Upper lobe of left lung (tissue), 6 donors: ENCODE results near the gene MYO18A. TPM values are rescaled to one million over a fixed set of nuclear protein-coding genes. Genes with fewer than 3 reads are reported as not detected.

Source experiments
- ATAC-seq, 2 donors: fragments of 200-7000 bp; cut with Tn5 transposase; one replicate each; pipeline ENCODE4 v1.9.1; 2022; ENCODE audit warnings: mild to moderate bottlenecking in 2 of 2, moderate library complexity in 2 of 2; ENCODE audit not compliant: low FRiP score in 2 of 2
- DNase-seq, 2 donors: peaks; one replicate each; pipeline ENCODE4 v3.0.0-alpha.2; 2019 to 2020
- H3K27ac ChIP-seq, 4 donors: fragments of 200-600 bp; sonication (generic); one replicate each; pipeline ENCODE4 v1.5.1; 2016 to 2019
- H3K27me3 ChIP-seq, 4 donors: fragments of 200-600 bp; sonication (generic); one replicate each; pipeline ENCODE4 v1.5.1; 2017 to 2019
- H3K36me3 ChIP-seq, 4 donors: fragments of 200-600 bp; sonication (generic); one replicate each; pipeline ENCODE4 v1.5.1; 2016 to 2019
- H3K4me1 ChIP-seq, 4 donors: fragments of 200-600 bp; sonication (generic); one replicate each; pipeline ENCODE4 v1.5.1; 2018 to 2019
- H3K4me3 ChIP-seq, 4 donors: fragments of 200-600 bp; sonication (generic); one replicate each; pipeline ENCODE4 v1.5.1; 2017 to 2019; ENCODE audit warnings: mild to moderate bottlenecking in 2 of 4, moderate library complexity in 1 of 4
- H3K9me3 ChIP-seq, 4 donors: fragments of 200-600 bp; sonication (generic); one replicate each; pipeline ENCODE4 v1.5.1; 2018 to 2019
- EP300 ChIP-seq, 4 donors: sonication (generic); formaldehyde crosslinking; IDR thresholded peaks; one replicate each; pipeline ENCODE4 v1.5.1; 2017; ENCODE audit warnings: antibody characterized with exemption in 4 of 4, control low read depth in 2 of 4
- POLR2A ChIP-seq, 4 donors: fragments of 450-650 bp; IDR thresholded peaks; one replicate each; pipeline ENCODE4 v1.5.1; 2016 to 2017; ENCODE audit warnings: antibody characterized with exemption in 4 of 4, mild to moderate bottlenecking in 2 of 4
- POLR2AphosphoS5 ChIP-seq, 2 donors: sonication (generic); formaldehyde crosslinking; IDR thresholded peaks; one replicate each; pipeline ENCODE4 v1.5.1; 2017; ENCODE audit warnings: antibody characterized with exemption in 2 of 2
- WGBS, 2 donors: methylation state at CpG; one replicate each; pipeline ENCODE4 v1.1.5; 2017 to 2018; 5-methylcytosine and 5-hydroxymethylcytosine counted together
- total RNA-seq, 6 donors: library from RNA; depleted of rRNA in 4 of 6; stranded (reverse); fragments of >200 nt in 4 of 6; gene quantifications; one replicate each; pipeline versions ENCODE4 v1.1.0 to v1.2.1, GENCODE V29; 2016 to 2021
- TF ChIP-seq, protein P1 (sequence below), 6 experiments: fragments of 450-650 bp in 4 of 6; fragments of 200-600 bp in 2 of 6; sonication (generic) in 2 of 6; IDR thresholded peaks; one replicate each; pipeline ENCODE4 v1.5.1; 2016 to 2019; ENCODE audit warnings: antibody characterized with exemption in 6 of 6
- donor health status: DM: no; HTN: no; CAD: no; lungs with moderate emphysema.
- donor health status: DM: no; HTN: yes; CAD: no; lungs with severe emphysema.

The MYO18A gene
- total RNA-seq, 6 donors from 2014 or later: 37.4 to 214 (median 67.4) TPM

DNA sequence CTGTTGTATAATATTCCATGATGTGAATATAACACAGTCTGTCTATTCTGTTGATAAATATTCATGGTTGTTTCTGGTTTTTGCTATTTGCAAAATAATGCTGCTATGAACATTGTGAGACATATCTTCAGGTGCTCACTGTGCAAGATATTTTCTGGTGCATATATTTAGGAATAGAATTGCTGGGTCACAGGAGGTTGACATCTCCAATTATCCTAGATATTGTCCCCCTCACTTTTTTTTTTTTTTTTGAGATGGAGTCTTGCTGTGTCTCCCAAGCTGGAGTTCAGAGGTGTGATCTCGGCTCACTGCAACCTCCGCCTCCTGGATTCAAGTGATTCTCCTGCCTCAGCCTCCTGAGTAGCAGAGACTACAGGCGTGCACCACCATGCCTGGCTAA, 14.5 kb upstream of the MYO18A start:
- Histone ChIP-seq H3K9me3 (no peaks in the 10 kb centered on the region), H3K4me1 (no peaks in the 10 kb centered on the region), H3K27ac (no peak overlapping the region), H3K27me3 (no peaks in the 10 kb centered on the region), H3K36me3 (no peaks in the 10 kb centered on the region), H3K4me3 (no peak overlapping the region)
- ATAC-seq: no peak
- WGBS, 2 donors: 92 to 95% methylated on average over 3 of the region's 3 CpGs
- DNase-seq: no peak
- no peak for TF ChIP-seq POLR2AphosphoS5 (IDR thresholded peaks at IDR 0.05)
- TF ChIP-seq POLR2A (IDR thresholded peaks at IDR 0.05): no peak
- TF ChIP-seq, protein P1, sequence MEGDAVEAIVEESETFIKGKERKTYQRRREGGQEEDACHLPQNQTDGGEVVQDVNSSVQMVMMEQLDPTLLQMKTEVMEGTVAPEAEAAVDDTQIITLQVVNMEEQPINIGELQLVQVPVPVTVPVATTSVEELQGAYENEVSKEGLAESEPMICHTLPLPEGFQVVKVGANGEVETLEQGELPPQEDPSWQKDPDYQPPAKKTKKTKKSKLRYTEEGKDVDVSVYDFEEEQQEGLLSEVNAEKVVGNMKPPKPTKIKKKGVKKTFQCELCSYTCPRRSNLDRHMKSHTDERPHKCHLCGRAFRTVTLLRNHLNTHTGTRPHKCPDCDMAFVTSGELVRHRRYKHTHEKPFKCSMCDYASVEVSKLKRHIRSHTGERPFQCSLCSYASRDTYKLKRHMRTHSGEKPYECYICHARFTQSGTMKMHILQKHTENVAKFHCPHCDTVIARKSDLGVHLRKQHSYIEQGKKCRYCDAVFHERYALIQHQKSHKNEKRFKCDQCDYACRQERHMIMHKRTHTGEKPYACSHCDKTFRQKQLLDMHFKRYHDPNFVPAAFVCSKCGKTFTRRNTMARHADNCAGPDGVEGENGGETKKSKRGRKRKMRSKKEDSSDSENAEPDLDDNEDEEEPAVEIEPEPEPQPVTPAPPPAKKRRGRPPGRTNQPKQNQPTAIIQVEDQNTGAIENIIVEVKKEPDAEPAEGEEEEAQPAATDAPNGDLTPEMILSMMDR (IDR thresholded peaks at IDR 0.05): no peak
- TF ChIP-seq EP300 (IDR thresholded peaks at IDR 0.05): no peak

DNA sequence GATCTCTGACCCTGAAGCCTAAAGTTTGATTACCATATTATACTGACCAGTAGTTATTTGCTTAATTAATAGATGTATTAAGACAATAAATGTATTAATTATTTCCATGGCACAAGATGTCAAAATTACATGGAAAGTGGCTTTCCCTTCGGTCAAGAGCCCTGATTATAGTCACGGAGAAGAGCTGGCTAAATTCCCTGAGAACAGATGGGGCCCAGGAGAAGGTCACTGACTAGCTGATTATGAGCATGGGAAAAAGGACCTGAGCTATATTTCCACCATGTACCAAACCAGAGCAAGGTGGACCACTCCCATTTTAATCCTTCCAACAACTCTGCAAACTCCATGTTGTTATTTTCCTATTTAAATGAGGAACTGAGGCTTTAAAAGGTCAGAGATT, 12.9 kb upstream of the MYO18A start:
- no peaks in the 10 kb centered on the region for H3K9me3 ChIP-seq
- no peaks in the 10 kb centered on the region for H3K36me3 ChIP-seq
- no peak for DNase-seq
- no peak for TF ChIP-seq EP300 (IDR thresholded peaks at IDR 0.05)
- TF ChIP-seq POLR2A (IDR thresholded peaks at IDR 0.05): no peak
- TF ChIP-seq, protein P1 (IDR thresholded peaks at IDR 0.05): no peak
- TF ChIP-seq POLR2AphosphoS5 (IDR thresholded peaks at IDR 0.05): no peak
- H3K4me1 ChIP-seq: no peaks in the 10 kb centered on the region
- no peak for ATAC-seq
- 75 to 76% methylated on average over 2 of the region's 2 CpGs for WGBS, 2 donors
- no peak overlapping the region for H3K27ac ChIP-seq
- H3K4me3 ChIP-seq: no peak overlapping the region
- H3K27me3 ChIP-seq: no peaks in the 10 kb centered on the region

DNA sequence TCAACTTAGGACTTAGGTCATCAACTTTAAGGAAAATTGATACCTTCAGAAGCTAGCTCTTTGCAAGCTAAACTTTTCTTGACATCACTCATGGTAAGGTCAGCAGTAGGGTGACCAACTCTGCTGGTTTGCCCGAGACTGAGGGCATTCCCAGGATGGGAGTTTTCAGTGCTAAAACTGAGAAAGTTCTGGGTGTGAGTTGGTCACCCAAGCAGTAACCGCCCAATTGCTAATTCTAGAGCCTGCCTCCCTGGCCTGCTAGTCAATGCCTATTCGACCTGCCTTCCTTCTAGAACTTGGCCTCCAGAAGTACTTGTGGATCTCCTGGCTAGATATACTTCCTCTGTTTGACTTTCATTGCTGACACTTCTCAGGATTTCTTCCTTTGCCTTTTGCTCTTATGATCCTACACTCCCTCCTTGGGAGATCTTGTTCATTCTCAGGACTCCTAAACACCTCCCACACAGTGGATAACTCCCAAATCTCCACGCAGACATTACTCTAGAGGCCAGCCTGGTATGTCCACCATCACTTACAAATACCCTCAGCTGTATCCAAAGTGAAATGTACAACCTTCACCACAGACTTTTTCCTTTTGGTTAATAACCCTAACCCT, 10.5 kb upstream of the MYO18A start:
- DNase-seq (peak in 1 of 2 donors; percentile 0), ATAC-seq (no peak)
- TF ChIP-seq, protein P1 (IDR thresholded peaks at IDR 0.05): no peak
- TF ChIP-seq POLR2AphosphoS5 (IDR thresholded peaks at IDR 0.05) (no peak), POLR2A (IDR thresholded peaks at IDR 0.05) (no peak), EP300 (IDR thresholded peaks at IDR 0.05) (no peak)
- Histone ChIP-seq H3K9me3 (no peaks in the 10 kb centered on the region), H3K27me3 (no peaks in the 10 kb centered on the region), H3K27ac (no peak overlapping the region), H3K36me3 (no peaks in the 10 kb centered on the region), H3K4me3 (no peak overlapping the region), H3K4me1 (no peaks in the 10 kb centered on the region)
- WGBS, 2 donors: 72 to 82% methylated on average over 4 of the region's 4 CpGs

DNA sequence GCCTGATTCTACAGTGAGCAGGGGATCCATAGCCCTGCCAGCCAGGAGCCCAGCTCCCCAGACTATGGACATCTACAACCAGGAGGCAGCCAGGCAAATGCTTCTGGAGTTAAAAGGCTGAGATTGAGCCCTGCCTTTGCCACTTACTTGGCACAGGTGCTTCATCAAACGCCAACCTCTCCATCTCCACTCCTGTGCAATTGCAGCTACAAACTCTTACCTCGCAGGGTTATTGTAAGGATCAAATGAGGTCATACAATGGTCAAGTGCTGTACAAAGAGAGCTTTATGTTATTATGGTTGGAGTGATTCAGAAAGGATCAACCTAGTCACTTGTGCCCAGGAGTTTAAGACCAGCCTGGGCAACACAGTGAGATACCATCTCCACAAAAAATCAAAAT, 9.8 kb upstream of the MYO18A start:
- TF ChIP-seq POLR2A (IDR thresholded peaks at IDR 0.05): no peak
- TF ChIP-seq, protein P1 (IDR thresholded peaks at IDR 0.05): no peak
- TF ChIP-seq POLR2AphosphoS5 (IDR thresholded peaks at IDR 0.05): no peak
- no peak for TF ChIP-seq EP300 (IDR thresholded peaks at IDR 0.05)
- no peaks in the 10 kb centered on the region for H3K9me3 ChIP-seq
- H3K4me1 ChIP-seq: no peaks in the 10 kb centered on the region
- 62 to 74% methylated on average over 2 of the region's 2 CpGs for WGBS, 2 donors
- peak in 1 of 2 donors; percentile 52 for DNase-seq
- no peak overlapping the region for H3K4me3 ChIP-seq
- H3K36me3 ChIP-seq: no peaks in the 10 kb centered on the region
- H3K27ac ChIP-seq: no peak overlapping the region
- ATAC-seq: peak in 1 of 2 donors; percentile 38
- H3K27me3 ChIP-seq: no peaks in the 10 kb centered on the region

DNA sequence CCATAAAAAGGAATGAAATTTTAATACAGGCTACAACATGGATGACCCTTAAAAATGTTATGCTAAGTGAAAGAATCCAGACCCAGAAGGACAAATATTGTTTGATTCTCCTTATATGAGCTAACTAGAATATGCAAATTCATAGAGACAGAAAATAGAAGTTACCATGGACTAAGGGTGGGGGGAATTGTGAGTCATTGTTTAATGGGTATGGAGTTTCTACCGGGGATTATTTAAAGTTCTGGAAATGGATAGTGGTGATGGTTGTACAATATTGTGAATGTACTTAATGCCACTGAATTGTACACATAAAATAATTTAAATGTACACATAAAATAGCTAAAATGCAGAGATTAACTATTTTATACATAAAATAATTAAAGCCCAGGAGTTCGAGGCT, 9.2 kb upstream of the MYO18A start:
- no peak for TF ChIP-seq POLR2A (IDR thresholded peaks at IDR 0.05)
- no peaks in the 10 kb centered on the region for H3K4me1 ChIP-seq
- H3K27me3 ChIP-seq: no peaks in the 10 kb centered on the region
- DNase-seq (no peak), ATAC-seq (no peak)
- no peak overlapping the region for H3K27ac ChIP-seq
- H3K4me3 ChIP-seq: no peak overlapping the region
- H3K36me3 ChIP-seq: no peaks in the 10 kb centered on the region
- 70 to 85% methylated on average over 2 of the region's 2 CpGs for WGBS, 2 donors
- no peaks in the 10 kb centered on the region for H3K9me3 ChIP-seq
